ENCODE data around the gene TFB1M. TPM values are rescaled to one million over a fixed set of nuclear protein-coding genes. Genes with fewer than 3 reads are reported as not detected.

Gene TFB1M
- total RNA-seq, 1 donor from 2014 or later = 14.0 TPM

- no peak for DNase-seq (ENCODE audit: low spot score)
Observed at GRCh38 chr6:155212616-155213380, 101.5 kb downstream of the TFB1M start.

DNA sequence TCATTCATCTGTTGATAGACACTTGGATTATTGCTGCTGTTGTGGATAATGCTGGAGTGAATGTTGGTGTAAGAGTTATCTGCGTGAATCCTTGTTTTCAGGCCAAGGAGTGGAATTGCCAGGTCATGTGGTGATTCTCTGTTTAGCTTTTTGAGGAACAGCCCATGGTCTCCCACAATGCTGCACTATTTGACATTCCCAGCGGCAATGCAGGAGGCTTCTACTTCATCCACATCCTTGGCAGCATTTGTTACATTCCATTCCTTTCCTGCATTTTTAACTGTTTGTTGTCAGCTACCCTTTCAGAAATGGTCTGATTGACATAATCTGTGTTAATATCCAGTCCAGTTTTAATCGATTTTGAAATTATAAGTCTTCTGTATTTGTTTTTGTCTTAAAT is 102.2 kb downstream of the TFB1M start:
- no peak for DNase-seq (ENCODE audit: low spot score)

DNA sequence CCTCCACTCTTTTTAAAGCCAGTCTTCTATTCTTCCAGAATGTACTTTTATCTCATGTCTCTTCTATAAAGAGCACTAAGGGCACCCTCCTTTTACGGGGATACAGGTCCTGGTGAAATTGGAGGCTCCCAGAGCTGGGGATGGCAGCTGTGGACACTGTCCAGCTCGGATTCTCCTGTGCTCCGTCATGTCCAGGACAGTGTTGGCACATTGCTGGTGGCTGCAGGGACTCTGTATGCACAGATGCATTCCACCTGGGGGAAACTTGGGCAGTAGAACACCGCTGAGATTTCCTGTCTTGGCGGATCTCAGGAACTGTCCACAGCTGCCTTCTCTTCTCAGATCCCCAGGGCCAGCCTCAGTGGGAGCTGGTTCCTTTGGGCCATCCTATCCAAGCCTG is 107.1 kb downstream of the TFB1M start:
- DNase-seq (ENCODE audit: low spot score) = no peak

Other genes with a start within 250 kb of the TFB1M start
- 2.2 TPM for gene CLDN20, start 50.5 kb downstream of the TFB1M start, total RNA-seq (ENCODE audit: insufficient read depth, low replicate concordance)
- gene NOX3, start 141.4 kb upstream of the TFB1M start, total RNA-seq (ENCODE audit: insufficient read depth, low replicate concordance) = not detected